ENCODE measurements around the gene ATR. TPM values are rescaled to one million over a fixed set of nuclear protein-coding genes. Genes with fewer than 3 reads are reported as not detected.

Gene ATR
- total and polyA plus RNA-seq, 4 donors = 18.0 to 44.3 (median 21.8) TPM

GRCh38 chr3:142470826-142471225 lies 107.7 kb downstream of the ATR start:
- 92% methylated on average over 2 of the region's 4 CpGs for WGBS (ENCODE audit: insufficient coverage)
- Histone ChIP-seq H3K4me1 (ENCODE audit: control insufficient read depth, insufficient read depth, low read length) (no peaks in the 10 kb centered on the region), H3K27ac (ENCODE audit: low read depth, low read length) (no peak overlapping the region), H3K4me3 (ENCODE audit: low read depth, low read length) (no peak overlapping the region), H3K27me3 (ENCODE audit: control insufficient read depth, insufficient read depth, low read length) (no peaks in the 10 kb centered on the region), H3K9me3 (ENCODE audit: control insufficient read depth, insufficient read depth, low read length) (peaks cover 3% of the 10 kb centered on the region), H3K36me3 (ENCODE audit: control insufficient read depth, insufficient read depth, low read length) (peaks cover 3% of the 10 kb centered on the region)
- DNase-seq (ENCODE audit: low read depth in 4 of 6, low spot score in 6 of 6) = no peak

GRCh38 chr3:142468456-142468855 lies 110.1 kb downstream of the ATR start:
- Histone ChIP-seq H3K4me1 (ENCODE audit: control insufficient read depth, insufficient read depth, low read length) (no peaks in the 10 kb centered on the region), H3K9me3 (ENCODE audit: control insufficient read depth, insufficient read depth, low read length) (peaks cover 3% of the 10 kb centered on the region), H3K36me3 (ENCODE audit: control insufficient read depth, insufficient read depth, low read length) (peaks cover 3% of the 10 kb centered on the region), H3K4me3 (ENCODE audit: low read depth, low read length) (no peak overlapping the region), H3K27me3 (ENCODE audit: control insufficient read depth, insufficient read depth, low read length) (no peaks in the 10 kb centered on the region), H3K27ac (ENCODE audit: low read depth, low read length) (no peak overlapping the region)
- WGBS (ENCODE audit: insufficient coverage) = no CpG with 5 or more reads among the region's 4 CpGs
- DNase-seq (ENCODE audit: low read depth in 4 of 6, low spot score in 6 of 6) = no peak

- Histone ChIP-seq H3K9me3 (ENCODE audit: control insufficient read depth, insufficient read depth, low read length) (no peaks in the 10 kb centered on the region), H3K27ac (ENCODE audit: low read depth, low read length) (no peak overlapping the region), H3K4me1 (ENCODE audit: control insufficient read depth, insufficient read depth, low read length) (no peaks in the 10 kb centered on the region), H3K4me3 (ENCODE audit: low read depth, low read length) (no peak overlapping the region), H3K36me3 (ENCODE audit: control insufficient read depth, insufficient read depth, low read length) (peaks cover 3% of the 10 kb centered on the region), H3K27me3 (ENCODE audit: control insufficient read depth, insufficient read depth, low read length) (no peaks in the 10 kb centered on the region)
- no CpG with 5 or more reads among the region's 3 CpGs for WGBS (ENCODE audit: insufficient coverage)
- no peak for DNase-seq (ENCODE audit: low read depth in 4 of 6, low spot score in 6 of 6)
These were observed 110.8 kb downstream of the ATR start for GRCh38 chr3:142467768-142468167.

GRCh38 chr3:142460689-142461088 lies 117.8 kb downstream of the ATR start:
- no peaks in the 10 kb centered on the region for H3K27me3 ChIP-seq (ENCODE audit: control insufficient read depth, insufficient read depth, low read length)
- H3K27ac ChIP-seq (ENCODE audit: low read depth, low read length) = no peak overlapping the region
- no CpG with 5 or more reads among the region's 3 CpGs for WGBS (ENCODE audit: insufficient coverage)
- H3K4me1 ChIP-seq (ENCODE audit: control insufficient read depth, insufficient read depth, low read length) = no peaks in the 10 kb centered on the region
- DNase-seq (ENCODE audit: low read depth in 4 of 6, low spot score in 6 of 6) = no peak
- no peaks in the 10 kb centered on the region for H3K9me3 ChIP-seq (ENCODE audit: control insufficient read depth, insufficient read depth, low read length)
- H3K4me3 ChIP-seq (ENCODE audit: low read depth, low read length) = no peak overlapping the region
- no peaks in the 10 kb centered on the region for H3K36me3 ChIP-seq (ENCODE audit: control insufficient read depth, insufficient read depth, low read length)

- no CpG with 5 or more reads among the region's 2 CpGs for WGBS (ENCODE audit: insufficient coverage)
- Histone ChIP-seq H3K4me1 (ENCODE audit: control insufficient read depth, insufficient read depth, low read length) (no peaks in the 10 kb centered on the region), H3K9me3 (ENCODE audit: control insufficient read depth, insufficient read depth, low read length) (no peaks in the 10 kb centered on the region), H3K4me3 (ENCODE audit: low read depth, low read length) (no peak overlapping the region), H3K27ac (ENCODE audit: low read depth, low read length) (no peak overlapping the region), H3K27me3 (ENCODE audit: control insufficient read depth, insufficient read depth, low read length) (no peaks in the 10 kb centered on the region), H3K36me3 (ENCODE audit: control insufficient read depth, insufficient read depth, low read length) (no peaks in the 10 kb centered on the region)
- no peak for DNase-seq (ENCODE audit: low read depth in 4 of 6, low spot score in 6 of 6)
These were observed 118.6 kb downstream of the ATR start for GRCh38 chr3:142459929-142460328.

GRCh38 chr3:142459096-142459495 lies 119.4 kb downstream of the ATR start:
- WGBS (ENCODE audit: insufficient coverage) = no CpG with 5 or more reads among the region's 3 CpGs
- Histone ChIP-seq H3K36me3 (ENCODE audit: control insufficient read depth, insufficient read depth, low read length) (no peaks in the 10 kb centered on the region), H3K27me3 (ENCODE audit: control insufficient read depth, insufficient read depth, low read length) (no peaks in the 10 kb centered on the region), H3K27ac (ENCODE audit: low read depth, low read length) (no peak overlapping the region), H3K4me1 (ENCODE audit: control insufficient read depth, insufficient read depth, low read length) (no peaks in the 10 kb centered on the region), H3K9me3 (ENCODE audit: control insufficient read depth, insufficient read depth, low read length) (no peaks in the 10 kb centered on the region), H3K4me3 (ENCODE audit: low read depth, low read length) (no peak overlapping the region)
- DNase-seq (ENCODE audit: low read depth in 4 of 6, low spot score in 6 of 6) = no peak

- 96% methylated on average over 5 of the region's 5 CpGs for WGBS (ENCODE audit: insufficient coverage)
- H3K4me1 ChIP-seq (ENCODE audit: control insufficient read depth, insufficient read depth, low read length) = no peaks in the 10 kb centered on the region
These were observed 127.7 kb downstream of the ATR start for GRCh38 chr3:142450881-142451280.

GRCh38 chr3:142450189-142450588 lies 128.3 kb downstream of the ATR start:
- Histone ChIP-seq H3K36me3 (ENCODE audit: control insufficient read depth, insufficient read depth, low read length) (peaks cover 6% of the 10 kb centered on the region), H3K27ac (ENCODE audit: low read depth, low read length) (no peak overlapping the region), H3K9me3 (ENCODE audit: control insufficient read depth, insufficient read depth, low read length) (no peaks in the 10 kb centered on the region), H3K4me3 (ENCODE audit: low read depth, low read length) (no peak overlapping the region), H3K27me3 (ENCODE audit: control insufficient read depth, insufficient read depth, low read length) (no peaks in the 10 kb centered on the region), H3K4me1 (ENCODE audit: control insufficient read depth, insufficient read depth, low read length) (no peaks in the 10 kb centered on the region)
- DNase-seq (ENCODE audit: low read depth in 4 of 6, low spot score in 6 of 6) = no peak
- 92% methylated on average over 2 of the region's 3 CpGs for WGBS (ENCODE audit: insufficient coverage)

More at GRCh38 chr3:142450881-142451280, 127.7 kb downstream of the ATR start:
- Histone ChIP-seq H3K4me3 (ENCODE audit: low read depth, low read length) (no peak overlapping the region), H3K9me3 (ENCODE audit: control insufficient read depth, insufficient read depth, low read length) (no peaks in the 10 kb centered on the region), H3K27ac (ENCODE audit: low read depth, low read length) (no peak overlapping the region), H3K36me3 (ENCODE audit: control insufficient read depth, insufficient read depth, low read length) (peaks cover 6% of the 10 kb centered on the region), H3K27me3 (ENCODE audit: control insufficient read depth, insufficient read depth, low read length) (no peaks in the 10 kb centered on the region)
- DNase-seq (ENCODE audit: low read depth in 4 of 6, low spot score in 6 of 6) = no peak

- WGBS (ENCODE audit: insufficient coverage) = 3% methylated on average over 40 of the region's 52 CpGs
These were observed 130.4 kb downstream of the ATR start, which contains the start of gene XRN1 for GRCh38 chr3:142447852-142448823. Gene XRN1, minus strand, starts transcription at chr3:142448037. Its CDS starts 93 bp downstream, at chr3:142447944.

More at GRCh38 chr3:142447852-142448823, 130.4 kb downstream of the ATR start, which contains the start of gene XRN1:
- Histone ChIP-seq H3K9me3 (ENCODE audit: control insufficient read depth, insufficient read depth, low read length) (no peaks in the 10 kb centered on the region), H3K4me1 (ENCODE audit: control insufficient read depth, insufficient read depth, low read length) (no peaks in the 10 kb centered on the region), H3K27me3 (ENCODE audit: control insufficient read depth, insufficient read depth, low read length) (no peaks in the 10 kb centered on the region), H3K27ac (ENCODE audit: low read depth, low read length) (peak within 1 kb of the TSS; percentile 99), H3K36me3 (ENCODE audit: control insufficient read depth, insufficient read depth, low read length) (peaks cover 6% of the 10 kb centered on the region), H3K4me3 (ENCODE audit: low read depth, low read length) (peak within 1 kb of the TSS; percentile 98)
- DNase-seq (ENCODE audit: low read depth in 4 of 6, low spot score in 6 of 6) = peak; percentile 82 to 98 (median 88)

Data from spinal cord (tissue), 10 donors.